GOT3 (cell line): Measurements from ENCODE around the gene ALKBH4.
A peak's percentile ranks its signal among the peaks of the same experiment; 100 is the strongest.
"Not testable (repeated sequence)": the region's sequence is repeated elsewhere in the genome, so short reads cannot be mapped to it uniquely, and the experiment has no call there.

Experiments
- DNase-seq: peaks from one replicate; lab custom pipeline; 2025; ENCODE audit warnings: mixed read lengths; lab: John Stamatoyannopoulos, UW

The ALKBH4 gene

GRCh38 chr7:102464577-102465280, at the start of gene ALKBH4, which contains the start of gene LRWD1:
Gene ALKBH4 (minus strand): TSS chr7:102464863. CDS start chr7:102464836, 27 bp downstream.
Gene LRWD1 (plus strand): TSS chr7:102464984. CDS start chr7:102465081, 97 bp downstream.
- DNase-seq = peak; percentile 78

- DNase-seq = not testable (repeated sequence)
Measured at GRCh38 chr7:102512642-102513221, 48.1 kb upstream of the ALKBH4 start.

GRCh38 chr7:102511860-102512522, 47.3 kb upstream of the ALKBH4 start:
- not testable (repeated sequence) for DNase-seq

- not testable (repeated sequence) for DNase-seq
Measured at GRCh38 chr7:102510575-102510974, 45.9 kb upstream of the ALKBH4 start.

GRCh38 chr7:102507410-102508088, 42.9 kb upstream of the ALKBH4 start:
- not testable (repeated sequence) for DNase-seq

GRCh38 chr7:102505298-102506185, 40.9 kb upstream of the ALKBH4 start:
- not testable (repeated sequence) for DNase-seq

- not testable (repeated sequence) for DNase-seq
Measured at GRCh38 chr7:102503141-102503540, 38.5 kb upstream of the ALKBH4 start.

GRCh38 chr7:102498321-102498720, 33.7 kb upstream of the ALKBH4 start:
- not testable (repeated sequence) for DNase-seq

GRCh38 chr7:102497308-102497707, 32.6 kb upstream of the ALKBH4 start:
- DNase-seq = not testable (repeated sequence)

- not testable (repeated sequence) for DNase-seq
Measured at GRCh38 chr7:102496861-102497260, 32.2 kb upstream of the ALKBH4 start.

- DNase-seq = not testable (repeated sequence)
Measured at GRCh38 chr7:102494473-102495149, 29.9 kb upstream of the ALKBH4 start.

- not testable (repeated sequence) for DNase-seq
Measured at GRCh38 chr7:102494026-102494425, 29.4 kb upstream of the ALKBH4 start.

- not testable (repeated sequence) for DNase-seq
Measured at GRCh38 chr7:102493220-102493935, 28.7 kb upstream of the ALKBH4 start.

- not testable (repeated sequence) for DNase-seq
Measured at GRCh38 chr7:102490529-102491075, 25.9 kb upstream of the ALKBH4 start.

- DNase-seq = not testable (repeated sequence)
Measured at GRCh38 chr7:102484317-102484716, 19.7 kb upstream of the ALKBH4 start.

- DNase-seq = not testable (repeated sequence)
Measured at GRCh38 chr7:102481962-102482361, 17.3 kb upstream of the ALKBH4 start.

- DNase-seq = not testable (repeated sequence)
Measured at GRCh38 chr7:102479982-102480637, 15.4 kb upstream of the ALKBH4 start.

- DNase-seq = not testable (repeated sequence)
Measured at GRCh38 chr7:102479209-102479584, 14.5 kb upstream of the ALKBH4 start.
